ENCODE results near the gene AUTS2.

GRCh38 chr7:69683002-69683401, 84.7 kb downstream of the AUTS2 start:
- TF ChIP-seq TCF12 (IDR thresholded peaks at IDR 0.05; ENCODE audit: low read depth, low read length) (no peak), CTCF (IDR thresholded peaks at IDR 0.05 in 2 of 3, conservative IDR thresholded peaks at IDR 0.05 in 1 of 3; ENCODE audit: control insufficient read depth in 2 of 3, extremely low read depth in 1 of 3, insufficient read depth in 1 of 3, low read depth in 3 of 3, low read length in 3 of 3) (no peak), SPI1 (IDR thresholded peaks at IDR 0.05; ENCODE audit: borderline replicate concordance, insufficient read depth, low read depth, low read length) (no peak), FOXK2 (IDR thresholded peaks at IDR 0.05) (no peak), CUX1 (IDR thresholded peaks at IDR 0.05; ENCODE audit: insufficient replicate concordance, low read depth, low read length) (no peak), CBFB (IDR thresholded peaks at IDR 0.05; ENCODE audit: low read depth) (no peak), REST (IDR thresholded peaks at IDR 0.05; ENCODE audit: low read depth, low read length) (no peak), EZH2 (IDR thresholded peaks at IDR 0.05; ENCODE audit: borderline replicate concordance, control insufficient read depth, low read depth, low read length) (no peak), RAD51 (IDR thresholded peaks at IDR 0.05) (peak; percentile 43; the same call in 1 of the 2 replicates), GABPA (IDR thresholded peaks at IDR 0.05; ENCODE audit: low read depth) (no peak), SMARCA5 (IDR thresholded peaks at IDR 0.05) (no peak)

Data from GM12878 (cell line).